GM19468 (cell line): ENCODE data around the gene CBL.
"Not testable (repeated sequence)": the region's sequence is repeated elsewhere in the genome, so short reads cannot be mapped to it uniquely, and the experiment has no call there.

Source experiments
- ATAC-seq: cut with Tn5 transposase; IDR thresholded peaks from one replicate; pipeline ENCODE4 v1.9.1; 2021; ENCODE audit warnings: mild to moderate bottlenecking, moderate library complexity, moderate number of reproducible peaks; ENCODE audit not compliant: unreplicated experiment; ENCODE audit errors: extremely low read depth

Gene CBL

GRCh38 chr11:119205574-119206510 lies at the start of gene CBL:
CBL (plus strand) TSS chr11:119206339; CDS start chr11:119206418, 79 bp downstream.
- ATAC-seq, result peak; percentile 81

GRCh38 chr11:119156496-119156895 lies 49.6 kb upstream of the CBL start:
- ATAC-seq, result no peak

DNA sequence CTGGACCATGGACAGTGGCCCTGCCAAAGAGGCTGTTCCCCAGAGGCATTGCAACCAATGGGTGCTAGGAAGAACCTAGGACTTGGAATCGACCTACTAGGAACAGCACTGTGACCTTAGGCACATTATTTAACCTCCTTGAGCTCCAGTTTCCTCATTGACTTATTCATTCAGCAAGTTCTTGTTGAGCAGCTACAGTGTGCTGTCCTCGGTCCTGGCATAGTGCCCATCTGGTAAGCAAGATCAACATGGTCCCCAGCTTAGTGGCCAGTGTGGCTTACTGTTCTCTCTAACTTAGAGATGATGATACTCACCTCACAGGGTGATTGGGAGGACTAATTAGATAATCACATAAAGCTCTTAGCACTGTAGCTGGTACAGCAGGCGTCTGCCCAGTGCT lies 49.1 kb upstream of the CBL start:
- ATAC-seq, result no peak

GRCh38 chr11:119158467-119158866 lies 47.7 kb upstream of the CBL start:
- no peak for ATAC-seq

GRCh38 chr11:119160151-119160550 lies 46.0 kb upstream of the CBL start:
- ATAC-seq, result no peak

DNA sequence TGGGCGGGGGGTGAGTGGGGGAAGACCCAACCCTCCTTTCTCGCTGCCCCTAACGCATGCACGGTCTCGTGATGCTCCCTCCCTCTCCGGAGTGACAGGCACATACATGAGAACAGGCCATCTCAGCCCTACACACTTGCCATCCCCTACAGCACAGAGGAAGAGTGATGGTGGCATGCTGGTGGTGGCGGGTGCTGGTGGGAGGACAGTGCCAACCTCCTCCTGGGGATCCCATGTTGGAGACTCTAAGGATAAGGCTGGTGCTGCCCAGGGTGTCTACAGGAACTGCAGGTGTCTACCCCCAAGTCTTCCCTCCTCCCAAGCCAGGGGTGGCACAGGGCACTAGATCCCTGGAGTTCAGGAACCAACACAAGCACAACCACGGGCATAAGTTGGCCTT lies 44.3 kb upstream of the CBL start:
- ATAC-seq, result no peak

GRCh38 chr11:119166368-119167076 lies 39.6 kb upstream of the CBL start:
- ATAC-seq, result no peak

DNA sequence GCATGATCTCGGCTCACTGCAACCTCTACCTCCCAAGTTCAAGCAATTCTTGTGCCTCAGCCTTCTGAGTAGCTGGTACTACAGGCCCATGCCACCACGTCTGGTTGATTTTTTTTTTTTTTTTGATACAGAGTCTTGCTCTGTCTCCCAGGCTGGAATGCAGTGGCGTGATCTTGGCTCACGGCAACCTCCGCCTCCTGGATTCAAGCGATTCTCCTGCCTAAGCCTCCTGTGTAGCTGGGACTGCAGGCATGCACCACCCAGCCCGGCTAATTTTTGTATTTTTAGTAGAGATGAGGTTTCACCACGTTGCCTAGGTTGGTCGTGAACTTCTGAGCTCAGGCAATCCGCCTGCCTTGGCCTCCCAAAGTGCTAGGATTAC lies 39.1 kb upstream of the CBL start:
- not testable (repeated sequence) for ATAC-seq

DNA sequence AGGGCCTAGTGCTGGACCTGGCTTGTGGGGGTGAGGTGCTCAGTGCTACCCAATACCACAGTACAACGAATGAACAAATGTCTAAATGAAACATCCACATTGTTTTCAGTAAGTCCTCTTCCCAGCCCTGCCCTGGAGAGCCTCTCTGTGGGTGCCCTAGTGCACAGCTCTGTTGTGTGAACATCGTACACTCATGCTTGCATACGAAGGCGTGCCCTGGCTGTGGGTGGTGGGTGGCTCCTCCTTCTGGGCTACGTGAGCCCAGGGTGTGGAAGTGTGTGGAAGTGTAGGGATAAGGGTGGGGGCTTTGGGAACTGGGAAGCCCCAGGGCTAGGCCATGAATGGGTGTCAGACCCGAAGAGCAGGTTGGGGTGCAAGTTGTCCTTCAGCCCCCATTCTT lies 38.2 kb upstream of the CBL start:
- no peak for ATAC-seq

DNA sequence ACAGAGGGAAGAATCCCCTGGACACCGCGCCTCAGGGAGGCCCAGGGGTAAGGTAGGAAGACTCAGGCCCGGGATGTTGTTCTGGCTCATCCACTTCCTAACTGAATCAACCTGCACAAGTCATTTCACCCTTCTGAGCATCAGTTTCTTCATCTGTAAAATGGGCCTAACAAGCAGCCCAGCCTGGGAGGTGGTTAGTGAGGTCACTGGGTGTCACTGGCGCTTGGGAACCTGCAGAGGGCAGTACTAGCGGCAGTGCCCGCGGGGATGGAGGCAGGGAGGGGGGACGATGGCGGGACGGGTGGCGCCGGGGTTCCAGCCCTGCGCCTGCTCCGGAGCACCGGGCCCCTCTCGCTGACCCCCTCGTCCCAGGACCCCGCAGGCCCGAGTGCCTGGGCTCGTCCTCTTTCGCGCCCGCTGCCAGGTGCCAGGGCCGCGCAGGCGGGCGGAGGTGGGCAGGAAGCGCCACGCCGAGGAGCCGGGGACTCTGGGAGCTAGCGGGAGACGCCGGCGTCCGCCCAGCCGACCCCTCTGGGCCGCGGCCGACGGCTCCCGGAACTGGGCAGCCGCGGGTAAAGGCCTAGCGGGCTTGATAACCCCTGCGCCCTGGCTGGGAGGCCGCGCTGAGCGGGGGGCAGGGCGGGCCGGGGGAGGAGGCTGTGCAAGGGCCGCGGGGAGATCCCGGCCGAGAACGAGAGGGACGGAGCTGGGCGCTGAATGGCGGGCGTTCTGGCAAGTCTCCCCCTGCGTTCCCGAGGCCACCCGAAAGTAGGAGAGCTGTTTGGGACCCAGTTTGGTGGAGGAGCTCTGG lies 37.5 kb upstream of the CBL start, which contains the start of gene NLRX1:
NLRX1 (plus strand) TSS at position 255 of the 811 bp plus-strand sequence. CDS start 2,679 bp downstream, outside the sequence.
- ATAC-seq, result peak; percentile 73

GRCh38 chr11:119169282-119169719 lies 36.8 kb upstream of the CBL start:
- no peak for ATAC-seq

GRCh38 chr11:119172513-119172912 lies 33.6 kb upstream of the CBL start:
- ATAC-seq, result no peak

DNA sequence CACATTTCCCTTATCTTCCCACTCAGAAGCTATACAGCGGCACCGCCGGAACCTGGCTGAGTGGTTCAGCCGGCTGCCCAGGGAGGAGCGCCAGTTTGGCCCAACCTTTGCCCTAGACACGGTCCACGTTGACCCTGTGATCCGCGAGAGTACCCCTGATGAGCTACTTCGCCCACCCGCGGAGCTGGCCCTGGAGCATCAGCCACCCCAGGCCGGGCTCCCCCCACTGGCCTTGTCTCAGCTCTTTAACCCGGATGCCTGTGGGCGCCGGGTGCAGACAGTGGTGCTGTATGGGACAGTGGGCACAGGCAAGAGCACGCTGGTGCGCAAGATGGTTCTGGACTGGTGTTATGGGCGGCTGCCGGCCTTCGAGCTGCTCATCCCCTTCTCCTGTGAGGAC lies 32.7 kb upstream of the CBL start:
- no peak for ATAC-seq

GRCh38 chr11:119175493-119176077 lies 30.6 kb upstream of the CBL start:
- ATAC-seq, result no peak

DNA sequence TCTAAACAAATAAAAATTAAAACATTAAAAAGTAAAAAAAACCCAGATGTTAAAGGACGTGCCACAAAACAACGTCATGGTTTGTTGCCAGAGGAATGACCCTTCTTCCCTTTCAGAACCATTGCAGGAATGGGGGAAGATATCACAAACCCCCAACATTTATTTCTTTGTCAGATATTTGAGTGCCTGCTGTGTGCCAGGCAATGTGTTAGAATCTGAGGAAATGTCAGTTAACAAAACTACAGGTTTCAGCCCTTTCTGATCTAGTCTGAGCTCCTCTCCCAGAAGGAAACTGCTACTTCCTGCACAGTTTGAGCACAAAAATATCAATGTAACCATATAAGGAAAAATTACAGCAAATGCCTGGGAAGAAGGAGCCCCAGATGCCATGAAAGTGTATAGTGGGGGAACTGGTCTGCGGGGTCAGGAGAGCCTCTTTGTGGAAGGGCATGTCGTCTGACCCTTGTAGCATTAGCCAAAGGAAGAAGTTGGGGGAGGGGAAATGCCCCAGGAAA lies 27.9 kb upstream of the CBL start:
- no peak for ATAC-seq

- no peak for ATAC-seq
These were observed 26.8 kb upstream of the CBL start for GRCh38 chr11:119179342-119179741.

DNA sequence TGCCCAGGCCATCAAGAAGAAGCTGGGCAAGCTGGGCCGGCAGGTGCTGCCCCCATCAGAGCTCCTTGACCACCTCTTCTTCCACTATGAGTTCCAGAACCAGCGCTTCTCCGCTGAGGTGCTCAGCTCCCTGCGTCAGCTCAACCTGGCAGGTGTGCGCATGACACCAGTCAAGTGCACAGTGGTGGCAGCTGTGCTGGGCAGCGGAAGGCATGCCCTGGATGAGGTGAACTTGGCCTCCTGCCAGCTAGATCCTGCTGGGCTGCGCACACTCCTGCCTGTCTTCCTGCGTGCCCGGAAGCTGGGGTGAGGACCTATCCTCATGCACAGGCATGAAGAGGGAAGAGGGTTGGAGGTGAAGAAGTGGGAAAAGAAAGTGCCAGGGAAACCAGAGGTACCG lies 26.2 kb upstream of the CBL start:
- ATAC-seq, result no peak

DNA sequence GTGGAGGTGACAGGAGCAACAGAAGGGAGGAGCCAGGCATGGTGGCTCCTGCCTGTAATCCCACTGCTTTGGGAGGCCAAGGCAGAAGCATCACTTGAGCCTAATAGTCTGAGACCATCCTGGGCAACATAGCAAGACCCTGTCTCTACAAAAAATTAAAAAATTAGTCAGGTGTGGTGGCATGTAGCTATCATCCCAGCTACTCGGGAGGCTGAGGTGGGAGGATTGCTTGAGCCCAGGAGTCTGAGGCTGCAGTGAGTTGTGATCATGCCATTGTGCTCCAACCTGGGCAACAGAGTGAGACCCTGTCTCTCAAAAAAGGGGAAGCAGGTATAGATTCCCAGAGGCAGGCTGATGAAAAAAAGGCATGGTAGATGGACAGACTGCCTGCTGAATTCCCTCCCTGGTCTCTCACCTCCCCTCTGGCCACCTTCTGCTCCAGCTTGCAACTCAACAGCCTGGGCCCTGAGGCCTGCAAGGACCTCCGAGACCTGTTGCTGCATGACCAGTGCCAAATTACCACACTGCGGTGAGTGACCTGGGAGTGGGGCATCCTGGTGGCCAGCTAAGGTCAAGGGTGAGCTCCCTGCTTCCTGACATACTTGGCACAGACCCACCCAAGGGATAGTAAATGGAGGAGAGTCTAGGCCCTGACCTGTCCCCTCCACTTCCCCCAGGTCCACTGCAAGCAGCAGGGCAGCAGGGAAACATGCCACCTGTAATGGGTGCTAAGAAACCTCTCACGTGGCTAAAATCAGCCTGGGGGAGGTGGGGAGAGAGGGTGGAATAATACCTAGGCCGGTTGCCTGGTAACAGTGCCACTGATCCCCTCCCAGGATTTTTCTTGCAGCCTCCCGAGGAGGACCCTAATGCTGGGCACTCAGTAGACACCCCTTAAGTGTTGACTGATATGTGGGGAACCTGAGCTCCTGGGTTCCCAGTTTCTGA lies 25.1 kb upstream of the CBL start:
- ATAC-seq, result no peak
